ENCODE data around the gene LRP1B. TPM values are rescaled to one million over a fixed set of nuclear protein-coding genes. Genes with fewer than 3 reads are reported as not detected.
A peak's percentile ranks its signal among the peaks of the same experiment; 100 is the strongest.

Gene LRP1B
- total and polyA plus RNA-seq, 2 donors (not counting 1 experiment from before 2014, with no cell fraction given), result under 0.01 to 0.01 TPM

DNA sequence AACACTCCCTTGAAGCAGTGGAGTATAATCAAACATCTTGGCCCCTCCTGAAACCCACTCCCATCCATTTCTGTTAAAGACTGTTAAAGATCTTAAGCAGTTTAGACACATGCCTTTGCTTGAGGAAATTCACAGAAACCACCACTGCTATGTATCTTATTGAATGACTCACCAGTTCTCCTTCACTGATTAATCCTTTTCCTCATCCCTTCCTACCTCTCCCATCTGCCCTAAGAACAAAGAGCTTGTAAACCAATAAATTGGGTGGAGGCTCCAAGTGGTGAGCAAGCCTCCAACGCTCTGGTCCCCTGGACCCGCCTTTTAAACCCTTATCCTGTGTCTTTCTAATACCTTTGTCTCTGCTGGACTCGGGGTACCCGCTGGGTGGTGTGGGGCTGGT lies 746.1 kb downstream of the LRP1B start:
- H3K79me2 ChIP-seq (ENCODE audit: control insufficient read depth, insufficient read depth, low read length), result no peaks in the 10 kb centered on the region
- H3K4me3 ChIP-seq (replicated peaks in 1 of 4; ENCODE audit: control extremely low read depth in 1 of 4, insufficient read depth in 1 of 4, low read depth in 3 of 4, low read length in 4 of 4), result no peak overlapping the region
- no peak overlapping the region for H2AFZ ChIP-seq (ENCODE audit: low read length)
- H3K27ac ChIP-seq (ENCODE audit: insufficient read depth, low read length), result no peak overlapping the region
- no peaks in the 10 kb centered on the region for H4K20me1 ChIP-seq (ENCODE audit: control insufficient read depth, extremely low read depth, insufficient read depth, low read length)
- TF ChIP-seq EZH2 (IDR thresholded peaks at IDR 0.05; ENCODE audit: low read length, missing control alignments), result no peak
- TF ChIP-seq, protein P1, sequence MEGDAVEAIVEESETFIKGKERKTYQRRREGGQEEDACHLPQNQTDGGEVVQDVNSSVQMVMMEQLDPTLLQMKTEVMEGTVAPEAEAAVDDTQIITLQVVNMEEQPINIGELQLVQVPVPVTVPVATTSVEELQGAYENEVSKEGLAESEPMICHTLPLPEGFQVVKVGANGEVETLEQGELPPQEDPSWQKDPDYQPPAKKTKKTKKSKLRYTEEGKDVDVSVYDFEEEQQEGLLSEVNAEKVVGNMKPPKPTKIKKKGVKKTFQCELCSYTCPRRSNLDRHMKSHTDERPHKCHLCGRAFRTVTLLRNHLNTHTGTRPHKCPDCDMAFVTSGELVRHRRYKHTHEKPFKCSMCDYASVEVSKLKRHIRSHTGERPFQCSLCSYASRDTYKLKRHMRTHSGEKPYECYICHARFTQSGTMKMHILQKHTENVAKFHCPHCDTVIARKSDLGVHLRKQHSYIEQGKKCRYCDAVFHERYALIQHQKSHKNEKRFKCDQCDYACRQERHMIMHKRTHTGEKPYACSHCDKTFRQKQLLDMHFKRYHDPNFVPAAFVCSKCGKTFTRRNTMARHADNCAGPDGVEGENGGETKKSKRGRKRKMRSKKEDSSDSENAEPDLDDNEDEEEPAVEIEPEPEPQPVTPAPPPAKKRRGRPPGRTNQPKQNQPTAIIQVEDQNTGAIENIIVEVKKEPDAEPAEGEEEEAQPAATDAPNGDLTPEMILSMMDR (conservative IDR thresholded peaks at IDR 0.05 in 1 of 2, IDR thresholded peaks at IDR 0.05 in 1 of 2; ENCODE audit: low read depth in 1 of 2, low read length in 2 of 2), result no peak
- H3K4me2 ChIP-seq (ENCODE audit: extremely low read depth, insufficient read depth, low read length), result no peak overlapping the region
- H3K36me3 ChIP-seq (ENCODE audit: control insufficient read depth, insufficient read depth, low read length), result no peaks in the 10 kb centered on the region
- H3K4me1 ChIP-seq (ENCODE audit: control insufficient read depth, extremely low read depth, insufficient read depth, low read length), result no peaks in the 10 kb centered on the region
- H3K9ac ChIP-seq (ENCODE audit: insufficient read depth, low read length), result no peak overlapping the region
- H3K9me3 ChIP-seq (ENCODE audit: control insufficient read depth, insufficient read depth, low read depth, low read length), result no peaks in the 10 kb centered on the region
- DNase-seq (ENCODE audit: low read depth in 2 of 2), result peak; percentile 9 to 65
- H3K27me3 ChIP-seq (ENCODE audit: control insufficient read depth, insufficient read depth, low read length), result no peaks in the 10 kb centered on the region

DNA sequence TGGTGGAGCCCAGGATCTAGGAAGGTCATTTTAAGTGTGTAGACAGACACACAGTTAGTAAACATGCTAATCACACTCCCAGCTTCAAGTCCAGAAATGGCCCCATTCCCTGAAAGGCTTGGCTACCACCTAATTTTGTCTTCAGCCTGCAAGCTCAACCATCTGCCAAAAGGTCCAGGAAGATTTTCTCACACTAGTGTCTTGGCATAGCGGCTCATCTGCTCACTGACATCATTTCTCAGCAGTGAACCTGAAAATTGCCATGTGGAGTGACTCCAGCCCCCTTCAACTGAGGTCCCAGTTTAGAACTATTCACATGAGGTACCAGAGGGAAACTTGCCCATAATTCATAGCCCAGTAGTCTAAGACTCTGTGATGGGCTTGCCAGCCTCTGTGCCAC lies 748.9 kb downstream of the LRP1B start:
- no peaks in the 10 kb centered on the region for H3K79me2 ChIP-seq (ENCODE audit: control insufficient read depth, insufficient read depth, low read length)
- no peak overlapping the region for H3K27ac ChIP-seq (ENCODE audit: insufficient read depth, low read length)
- DNase-seq (ENCODE audit: low read depth in 2 of 2), result no peak
- H3K9ac ChIP-seq (ENCODE audit: insufficient read depth, low read length), result no peak overlapping the region
- no peak overlapping the region for H3K4me2 ChIP-seq (ENCODE audit: extremely low read depth, insufficient read depth, low read length)
- H4K20me1 ChIP-seq (ENCODE audit: control insufficient read depth, extremely low read depth, insufficient read depth, low read length), result no peaks in the 10 kb centered on the region
- no peaks in the 10 kb centered on the region for H3K27me3 ChIP-seq (ENCODE audit: control insufficient read depth, insufficient read depth, low read length)
- no peak overlapping the region for H3K4me3 ChIP-seq (replicated peaks in 1 of 4; ENCODE audit: control extremely low read depth in 1 of 4, insufficient read depth in 1 of 4, low read depth in 3 of 4, low read length in 4 of 4)
- H2AFZ ChIP-seq (ENCODE audit: low read length), result no peak overlapping the region
- no peaks in the 10 kb centered on the region for H3K9me3 ChIP-seq (ENCODE audit: control insufficient read depth, insufficient read depth, low read depth, low read length)
- TF ChIP-seq, protein P1 (conservative IDR thresholded peaks at IDR 0.05 in 1 of 2, IDR thresholded peaks at IDR 0.05 in 1 of 2; ENCODE audit: low read depth in 1 of 2, low read length in 2 of 2), result no peak
- TF ChIP-seq EZH2 (IDR thresholded peaks at IDR 0.05; ENCODE audit: low read length, missing control alignments), result no peak
- H3K4me1 ChIP-seq (ENCODE audit: control insufficient read depth, extremely low read depth, insufficient read depth, low read length), result no peaks in the 10 kb centered on the region
- no peaks in the 10 kb centered on the region for H3K36me3 ChIP-seq (ENCODE audit: control insufficient read depth, insufficient read depth, low read length)

DNA sequence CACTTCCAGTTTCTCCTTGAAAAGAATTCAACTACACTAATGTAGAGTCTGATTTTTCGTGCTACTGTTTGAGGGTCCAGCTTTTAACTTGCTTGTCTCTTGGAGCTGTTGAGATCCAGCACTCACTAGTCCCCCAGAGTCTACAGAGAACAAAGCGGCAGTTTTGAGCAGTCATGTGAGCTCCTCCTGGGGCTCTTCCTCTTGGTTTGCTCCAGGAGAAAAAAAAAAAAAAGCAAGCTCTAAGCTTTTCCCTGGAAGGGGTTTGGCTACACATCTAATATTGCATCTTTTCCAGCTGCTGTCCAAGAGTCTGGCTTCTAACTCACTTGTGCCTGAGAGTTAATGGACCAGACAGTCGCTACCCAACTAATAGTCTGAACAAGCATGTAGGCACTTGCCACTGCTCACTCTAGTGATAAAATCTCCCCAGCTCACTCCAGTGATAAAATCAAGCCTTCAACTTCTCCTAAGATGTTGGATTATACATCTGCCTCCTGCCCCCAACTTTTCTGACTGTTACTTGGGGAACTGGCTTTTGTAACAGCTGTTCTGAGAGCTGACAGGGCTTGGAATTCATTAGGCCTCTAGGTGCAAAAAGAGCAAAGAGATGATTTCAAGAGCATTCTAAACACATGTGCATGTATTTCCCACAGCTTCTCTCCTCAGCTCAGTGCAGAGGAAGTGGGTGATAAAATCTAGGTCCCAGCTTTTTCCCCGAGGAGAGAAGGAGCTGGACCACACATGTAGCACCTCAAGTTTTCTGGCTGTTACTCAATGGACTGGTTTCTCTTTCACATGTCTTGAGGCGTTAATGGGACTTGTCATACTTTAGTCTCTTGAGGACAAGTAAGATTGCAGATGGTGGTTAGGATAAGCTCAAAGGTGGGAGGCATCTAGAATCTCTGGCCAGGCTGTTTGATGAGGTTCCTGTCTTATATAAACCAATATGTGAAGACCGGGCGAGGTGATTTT lies 750.5 kb downstream of the LRP1B start:
- Histone ChIP-seq H3K4me3 (replicated peaks in 1 of 4; ENCODE audit: control extremely low read depth in 1 of 4, insufficient read depth in 1 of 4, low read depth in 3 of 4, low read length in 4 of 4) (no peak overlapping the region), H3K27me3 (ENCODE audit: control insufficient read depth, insufficient read depth, low read length) (no peaks in the 10 kb centered on the region), H3K4me2 (ENCODE audit: extremely low read depth, insufficient read depth, low read length) (no peak overlapping the region), H3K9me3 (ENCODE audit: control insufficient read depth, insufficient read depth, low read depth, low read length) (no peaks in the 10 kb centered on the region), H3K79me2 (ENCODE audit: control insufficient read depth, insufficient read depth, low read length) (no peaks in the 10 kb centered on the region), H3K36me3 (ENCODE audit: control insufficient read depth, insufficient read depth, low read length) (no peaks in the 10 kb centered on the region), H3K9ac (ENCODE audit: insufficient read depth, low read length) (no peak overlapping the region), H3K4me1 (ENCODE audit: control insufficient read depth, extremely low read depth, insufficient read depth, low read length) (no peaks in the 10 kb centered on the region), H4K20me1 (ENCODE audit: control insufficient read depth, extremely low read depth, insufficient read depth, low read length) (no peaks in the 10 kb centered on the region), H2AFZ (ENCODE audit: low read length) (no peak overlapping the region), H3K27ac (ENCODE audit: insufficient read depth, low read length) (no peak overlapping the region)
- no peak for DNase-seq (ENCODE audit: low read depth in 2 of 2)
- TF ChIP-seq, protein P1 (conservative IDR thresholded peaks at IDR 0.05 in 1 of 2, IDR thresholded peaks at IDR 0.05 in 1 of 2; ENCODE audit: low read depth in 1 of 2, low read length in 2 of 2), result no peak
- no peak for TF ChIP-seq EZH2 (IDR thresholded peaks at IDR 0.05; ENCODE audit: low read length, missing control alignments)

Measured in fibroblast of lung (primary cell).